ENCODE results near the gene GNG11.

DNA sequence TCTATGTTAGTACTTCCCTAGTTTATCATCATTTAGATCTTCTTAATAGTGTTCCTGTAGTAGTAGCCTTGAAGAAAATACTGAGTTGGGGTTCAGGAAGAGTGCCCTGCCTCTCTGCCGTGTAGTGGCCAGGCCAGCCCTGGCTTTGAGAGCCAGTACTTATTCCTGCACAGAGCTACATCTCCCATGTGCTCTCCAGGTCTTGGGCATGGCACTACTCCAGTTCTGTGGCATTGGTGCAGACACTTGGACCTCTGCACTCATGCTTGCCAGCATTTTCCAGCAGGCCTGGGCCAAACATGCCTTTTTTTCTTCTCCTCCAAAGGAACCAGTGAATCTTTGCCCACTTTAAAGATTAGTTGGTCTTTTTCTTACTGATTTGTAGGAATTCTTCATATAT, 5.3 kb downstream of the GNG11 start:
- TF ChIP-seq CREM (IDR thresholded peaks at IDR 0.05; ENCODE audit: low read depth): no peak
- no peak for TF ChIP-seq MEF2A (IDR thresholded peaks at IDR 0.05; ENCODE audit: insufficient read depth, low read depth, low read length)
- TF ChIP-seq, protein P1, sequence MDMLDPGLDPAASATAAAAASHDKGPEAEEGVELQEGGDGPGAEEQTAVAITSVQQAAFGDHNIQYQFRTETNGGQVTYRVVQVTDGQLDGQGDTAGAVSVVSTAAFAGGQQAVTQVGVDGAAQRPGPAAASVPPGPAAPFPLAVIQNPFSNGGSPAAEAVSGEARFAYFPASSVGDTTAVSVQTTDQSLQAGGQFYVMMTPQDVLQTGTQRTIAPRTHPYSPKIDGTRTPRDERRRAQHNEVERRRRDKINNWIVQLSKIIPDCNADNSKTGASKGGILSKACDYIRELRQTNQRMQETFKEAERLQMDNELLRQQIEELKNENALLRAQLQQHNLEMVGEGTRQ (IDR thresholded peaks at IDR 0.05; ENCODE audit: borderline replicate concordance, low read depth, low read length): no peak
- TF ChIP-seq, protein P2, sequence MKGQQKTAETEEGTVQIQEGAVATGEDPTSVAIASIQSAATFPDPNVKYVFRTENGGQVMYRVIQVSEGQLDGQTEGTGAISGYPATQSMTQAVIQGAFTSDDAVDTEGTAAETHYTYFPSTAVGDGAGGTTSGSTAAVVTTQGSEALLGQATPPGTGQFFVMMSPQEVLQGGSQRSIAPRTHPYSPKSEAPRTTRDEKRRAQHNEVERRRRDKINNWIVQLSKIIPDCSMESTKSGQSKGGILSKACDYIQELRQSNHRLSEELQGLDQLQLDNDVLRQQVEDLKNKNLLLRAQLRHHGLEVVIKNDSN (IDR thresholded peaks at IDR 0.05; ENCODE audit: borderline replicate concordance, extremely low read length, insufficient read depth, low read depth, low read length): no peak
- no peak for TF ChIP-seq YY1 (IDR thresholded peaks at IDR 0.05; ENCODE audit: low read depth, low read length)
- TF ChIP-seq FOS (IDR thresholded peaks at IDR 0.05; ENCODE audit: borderline replicate concordance, extremely low read depth, insufficient read length): no peak
- TF ChIP-seq TARDBP (IDR thresholded peaks at IDR 0.05; ENCODE audit: borderline replicate concordance): no peak
- TF ChIP-seq POLR2AphosphoS2 (IDR thresholded peaks at IDR 0.05; ENCODE audit: low read depth, low read length): no peak
- no peak for TF ChIP-seq EGR1 (IDR thresholded peaks at IDR 0.05; ENCODE audit: borderline replicate concordance in 1 of 2, low read depth in 2 of 2, low read length in 2 of 2)

Data from GM12878 (cell line).